ENCODE data around the gene PKP3. TPM values are rescaled to one million over a fixed set of nuclear protein-coding genes. Genes with fewer than 3 reads are reported as not detected.
"Not testable (repeated sequence)": the region's sequence is repeated elsewhere in the genome, so short reads cannot be mapped to it uniquely, and the experiment has no call there.

The PKP3 gene
- total and polyA plus RNA-seq, 2 donors (not counting 1 experiment from before 2014, with no cell fraction given) = 0.78 TPM; not detected in 1

GRCh38 chr11:386483-386882 is 7.5 kb upstream of the PKP3 start:
- Histone ChIP-seq H3K36me3 (replicated peaks in 1 of 2; ENCODE audit: control extremely low read depth in 1 of 2, control insufficient read depth in 1 of 2, extremely low read depth in 1 of 2, insufficient read depth in 2 of 2, low read length in 1 of 2) (no peaks in the 10 kb centered on the region), H3K27me3 (replicated peaks in 1 of 4; ENCODE audit: control extremely low read depth in 1 of 4, control insufficient read depth in 3 of 4, insufficient read depth in 4 of 4, low read length in 3 of 4) (peaks cover 0 to 3% (median 0%) of the 10 kb centered on the region in 4 experiments), H2AFZ (ENCODE audit: insufficient read depth, low read depth, low read length, poor library complexity, severe bottlenecking) (no peak overlapping the region), H4K20me1 (ENCODE audit: control insufficient read depth, insufficient read depth, low read length, poor library complexity, severe bottlenecking) (no peaks in the 10 kb centered on the region), H3K79me2 (ENCODE audit: control insufficient read depth, insufficient read depth, low read length) (no peaks in the 10 kb centered on the region), H3K4me3 (ENCODE audit: control extremely low read depth in 1 of 5, extremely low read depth in 1 of 5, insufficient read depth in 1 of 5, low read depth in 2 of 5, low read length in 4 of 5) (no peak overlapping the region), H3K27ac (ENCODE audit: low read length in 2 of 2) (no peak overlapping the region), H3K9me3 (ENCODE audit: control extremely low read depth in 1 of 3, control insufficient read depth in 2 of 3, insufficient read depth in 1 of 3, low read length in 2 of 3) (peaks cover 0 to 30% (median 10%) of the 10 kb centered on the region in 3 donors), H3K4me1 (ENCODE audit: control insufficient read depth in 2 of 2, insufficient read depth in 2 of 2, low read length in 2 of 2) (no peaks in the 10 kb centered on the region), H3K9ac (ENCODE audit: low read length) (no peak overlapping the region), H3K4me2 (replicated peaks; ENCODE audit: low read depth, low read length, poor library complexity, severe bottlenecking) (no peak overlapping the region)
- ChIA-PET CTCF (no interaction called here), POLR2A (no interaction called here)
- peaks cover 7% of the 10 kb centered on the region for H3K27me3 Mint-ChIP-seq
- 83% methylated on average over 5 of the region's 6 CpGs for WGBS (ENCODE audit: insufficient coverage)
- no peak for ATAC-seq (ENCODE audit: low read depth)
- no peak for TF ChIP-seq CTCF (IDR thresholded peaks at IDR 0.05)
- TF ChIP-seq EZH2 (IDR thresholded peaks at IDR 0.05; ENCODE audit: borderline replicate concordance, insufficient read depth, low read depth, low read length, poor library complexity, severe bottlenecking) = no peak
- peaks cover 2% of the 10 kb centered on the region for H3K9me3 Mint-ChIP-seq (ENCODE audit: insufficient read depth)
- peaks cover 3% of the 10 kb centered on the region for H3K4me1 Mint-ChIP-seq
- H3K27ac Mint-ChIP-seq = no peak overlapping the region
- no peak overlapping the region for H3K4me3 Mint-ChIP-seq
- intact Hi-C loops (cut with micrococcal nuclease) = no loop called here
- DNase-seq = no peak

GRCh38 chr11:387193-387793 is 6.7 kb upstream of the PKP3 start:
- Mint-ChIP-seq H3K27me3 (peaks cover 3% of the 10 kb centered on the region), H3K4me1 (peaks cover 3% of the 10 kb centered on the region), H3K9me3 (ENCODE audit: insufficient read depth) (peaks cover 2% of the 10 kb centered on the region), H3K27ac (no peak overlapping the region), H3K4me3 (no peak overlapping the region)
- Histone ChIP-seq H3K36me3 (replicated peaks in 1 of 2; ENCODE audit: control extremely low read depth in 1 of 2, control insufficient read depth in 1 of 2, extremely low read depth in 1 of 2, insufficient read depth in 2 of 2, low read length in 1 of 2) (no peaks in the 10 kb centered on the region), H3K9ac (ENCODE audit: low read length) (no peak overlapping the region), H3K79me2 (ENCODE audit: control insufficient read depth, insufficient read depth, low read length) (no peaks in the 10 kb centered on the region), H3K4me1 (ENCODE audit: control insufficient read depth in 2 of 2, insufficient read depth in 2 of 2, low read length in 2 of 2) (no peaks in the 10 kb centered on the region), H3K9me3 (ENCODE audit: control extremely low read depth in 1 of 3, control insufficient read depth in 2 of 3, insufficient read depth in 1 of 3, low read length in 2 of 3) (peaks cover 0 to 30% (median 10%) of the 10 kb centered on the region in 3 donors), H3K27me3 (replicated peaks in 1 of 4; ENCODE audit: control extremely low read depth in 1 of 4, control insufficient read depth in 3 of 4, insufficient read depth in 4 of 4, low read length in 3 of 4) (peaks cover 0 to 4% (median 0%) of the 10 kb centered on the region in 4 experiments), H3K4me3 (ENCODE audit: control extremely low read depth in 1 of 5, extremely low read depth in 1 of 5, insufficient read depth in 1 of 5, low read depth in 2 of 5, low read length in 4 of 5) (no peak overlapping the region), H4K20me1 (ENCODE audit: control insufficient read depth, insufficient read depth, low read length, poor library complexity, severe bottlenecking) (no peaks in the 10 kb centered on the region), H3K27ac (ENCODE audit: low read length in 2 of 2) (no peak overlapping the region), H2AFZ (ENCODE audit: insufficient read depth, low read depth, low read length, poor library complexity, severe bottlenecking) (no peak overlapping the region), H3K4me2 (replicated peaks; ENCODE audit: low read depth, low read length, poor library complexity, severe bottlenecking) (no peak overlapping the region)
- POLR2A ChIA-PET = no interaction called here
- intact Hi-C loops (cut with micrococcal nuclease) = no loop called here
- CTCF ChIA-PET = interaction anchor here (1.0 kb wide), 1 partner anchor 32 kb away, joined by 4 read pairs; no protein-coding TSS in a partner anchor
- WGBS (ENCODE audit: insufficient coverage) = 12% methylated on average over 4 of the region's 4 CpGs
- no peak for DNase-seq
- no peak for TF ChIP-seq EZH2 (IDR thresholded peaks at IDR 0.05; ENCODE audit: borderline replicate concordance, insufficient read depth, low read depth, low read length, poor library complexity, severe bottlenecking)
- no peak for TF ChIP-seq CTCF (IDR thresholded peaks at IDR 0.05)
- no peak for ATAC-seq (ENCODE audit: low read depth)

- CTCF ChIA-PET; H3K27ac Mint-ChIP-seq; H3K36me3 ChIP-seq (replicated peaks in 1 of 2; ENCODE audit: control extremely low read depth in 1 of 2, control insufficient read depth in 1 of 2, extremely low read depth in 1 of 2, insufficient read depth in 2 of 2, low read length in 1 of 2); H3K4me1 ChIP-seq (ENCODE audit: control insufficient read depth in 2 of 2, insufficient read depth in 2 of 2, low read length in 2 of 2); ATAC-seq (ENCODE audit: low read depth); H3K27me3 ChIP-seq (replicated peaks in 1 of 4; ENCODE audit: control extremely low read depth in 1 of 4, control insufficient read depth in 3 of 4, insufficient read depth in 4 of 4, low read length in 3 of 4); H3K4me2 ChIP-seq (replicated peaks; ENCODE audit: low read depth, low read length, poor library complexity, severe bottlenecking); H3K27ac ChIP-seq (ENCODE audit: low read length in 2 of 2); H3K4me3 Mint-ChIP-seq; H3K27me3 Mint-ChIP-seq; intact Hi-C loops (cut with micrococcal nuclease); DNase-seq; H2AFZ ChIP-seq (ENCODE audit: insufficient read depth, low read depth, low read length, poor library complexity, severe bottlenecking); H3K9ac ChIP-seq (ENCODE audit: low read length); H3K9me3 Mint-ChIP-seq (ENCODE audit: insufficient read depth); H3K79me2 ChIP-seq (ENCODE audit: control insufficient read depth, insufficient read depth, low read length); H3K4me1 Mint-ChIP-seq; H4K20me1 ChIP-seq (ENCODE audit: control insufficient read depth, insufficient read depth, low read length, poor library complexity, severe bottlenecking); H3K4me3 ChIP-seq (ENCODE audit: control extremely low read depth in 1 of 5, extremely low read depth in 1 of 5, insufficient read depth in 1 of 5, low read depth in 2 of 5, low read length in 4 of 5): not testable (repeated sequence)
- POLR2A ChIA-PET = interaction anchor here (0.5 kb wide), 1 partner anchor 26 kb away, joined by 7 read pairs; the partner anchor contains the start of gene SIGIRR
- H3K9me3 ChIP-seq (ENCODE audit: control extremely low read depth in 1 of 3, control insufficient read depth in 2 of 3, insufficient read depth in 1 of 3, low read length in 2 of 3) = peaks cover 0 to 30% (median 10%) of the 10 kb centered on the region in 3 donors
- WGBS (ENCODE audit: insufficient coverage) = no CpG with 5 or more reads among the region's 17 CpGs
Measured at GRCh38 chr11:389369-389768, 4.6 kb upstream of the PKP3 start.
